ENCODE data around the gene FAM193A.
"Not testable (repeated sequence)": the region's sequence is repeated elsewhere in the genome, so short reads cannot be mapped to it uniquely, and the experiment has no call there.

The FAM193A gene

GRCh38 chr4:2672082-2672481 is 135.6 kb downstream of the FAM193A start:
- Histone ChIP-seq H3K27ac (replicated peaks) (no peak overlapping the region), H3K4me3 (replicated peaks; ENCODE audit: insufficient read depth, low read length) (no peak overlapping the region), H3K27me3 (ENCODE audit: insufficient read depth, poor library complexity, severe bottlenecking) (no peaks in the 10 kb centered on the region)
- TF ChIP-seq POLR2AphosphoS5 (IDR thresholded peaks at IDR 0.05; ENCODE audit: low read depth) (no peak), REST (IDR thresholded peaks at IDR 0.05; ENCODE audit: insufficient replicate concordance, low read depth) (no peak), CTCF (IDR thresholded peaks at IDR 0.05; ENCODE audit: insufficient read depth, low read length) (no peak), SPI1 (IDR thresholded peaks at IDR 0.05; ENCODE audit: borderline replicate concordance, low read depth) (no peak), GABPA (IDR thresholded peaks at IDR 0.05; ENCODE audit: low read depth) (no peak)
- no peak for DNase-seq (ENCODE audit: low read depth in 1 of 2, low spot score in 1 of 2)

GRCh38 chr4:2672700-2673099 is 136.3 kb downstream of the FAM193A start:
- TF ChIP-seq GABPA (IDR thresholded peaks at IDR 0.05; ENCODE audit: low read depth) = no peak
- peak; percentile 63; the same call in 1 of the 2 replicates for TF ChIP-seq SPI1 (IDR thresholded peaks at IDR 0.05; ENCODE audit: borderline replicate concordance, low read depth)
- TF ChIP-seq REST (IDR thresholded peaks at IDR 0.05; ENCODE audit: insufficient replicate concordance, low read depth) = no peak
- TF ChIP-seq CTCF (IDR thresholded peaks at IDR 0.05; ENCODE audit: insufficient read depth, low read length) = no peak
- no peak overlapping the region for H3K27ac ChIP-seq (replicated peaks)
- peak in 1 of 2 experiments; percentile 73 for DNase-seq (ENCODE audit: low read depth in 1 of 2, low spot score in 1 of 2)
- H3K4me3 ChIP-seq (replicated peaks; ENCODE audit: insufficient read depth, low read length) = no peak overlapping the region
- H3K27me3 ChIP-seq (ENCODE audit: insufficient read depth, poor library complexity, severe bottlenecking) = no peaks in the 10 kb centered on the region

- no peak for TF ChIP-seq GABPA (IDR thresholded peaks at IDR 0.05; ENCODE audit: low read depth)
- no peak for TF ChIP-seq SPI1 (IDR thresholded peaks at IDR 0.05; ENCODE audit: borderline replicate concordance, low read depth)
- no peak for TF ChIP-seq CTCF (IDR thresholded peaks at IDR 0.05; ENCODE audit: insufficient read depth, low read length)
- no peak for TF ChIP-seq POLR2AphosphoS5 (IDR thresholded peaks at IDR 0.05; ENCODE audit: low read depth)
- TF ChIP-seq REST (IDR thresholded peaks at IDR 0.05; ENCODE audit: insufficient replicate concordance, low read depth) = no peak
- no peak for DNase-seq (ENCODE audit: low read depth in 1 of 2, low spot score in 1 of 2)
- H3K4me3 ChIP-seq (replicated peaks; ENCODE audit: insufficient read depth, low read length) = no peak overlapping the region
- H3K27ac ChIP-seq (replicated peaks) = no peak overlapping the region
- no peaks in the 10 kb centered on the region for H3K27me3 ChIP-seq (ENCODE audit: insufficient read depth, poor library complexity, severe bottlenecking)
These were observed 136.7 kb downstream of the FAM193A start for GRCh38 chr4:2673157-2673556.

GRCh38 chr4:2679762-2680161 is 143.3 kb downstream of the FAM193A start:
- not testable (repeated sequence) for DNase-seq (ENCODE audit: low read depth in 1 of 2, low spot score in 1 of 2); H3K27ac ChIP-seq (replicated peaks); H3K27me3 ChIP-seq (ENCODE audit: insufficient read depth, poor library complexity, severe bottlenecking); H3K4me3 ChIP-seq (replicated peaks; ENCODE audit: insufficient read depth, low read length)
